GM10847 (cell line): Measurements from ENCODE around the gene BNC1.

Experiments used
- POLR2A ChIP-seq: IDR thresholded peaks from 2 replicates; pipeline ENCODE4 v1.6.1; 2011; ENCODE audit not compliant: insufficient read length; ENCODE audit errors: extremely low read depth

Gene BNC1

DNA sequence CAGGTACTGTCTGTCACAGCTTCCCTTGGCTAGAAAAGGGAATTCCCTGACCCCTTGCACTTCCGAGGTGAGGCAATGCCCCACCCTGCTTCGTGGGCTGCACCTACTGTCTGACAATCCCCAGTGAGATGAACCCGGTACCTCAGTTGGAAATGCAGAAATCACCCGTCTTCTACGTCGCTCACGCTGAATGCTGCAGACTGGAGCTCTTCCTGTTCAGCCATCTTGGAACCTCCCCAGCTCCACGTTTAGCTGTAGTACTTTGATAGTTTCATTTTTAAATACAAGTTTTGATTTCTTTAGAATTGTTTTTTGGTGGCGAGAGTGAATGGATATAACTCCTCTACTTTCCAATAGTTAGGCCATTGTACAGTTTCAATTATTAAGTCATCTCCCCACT, 59.0 kb downstream of the BNC1 start:
- no peak for TF ChIP-seq POLR2A

DNA sequence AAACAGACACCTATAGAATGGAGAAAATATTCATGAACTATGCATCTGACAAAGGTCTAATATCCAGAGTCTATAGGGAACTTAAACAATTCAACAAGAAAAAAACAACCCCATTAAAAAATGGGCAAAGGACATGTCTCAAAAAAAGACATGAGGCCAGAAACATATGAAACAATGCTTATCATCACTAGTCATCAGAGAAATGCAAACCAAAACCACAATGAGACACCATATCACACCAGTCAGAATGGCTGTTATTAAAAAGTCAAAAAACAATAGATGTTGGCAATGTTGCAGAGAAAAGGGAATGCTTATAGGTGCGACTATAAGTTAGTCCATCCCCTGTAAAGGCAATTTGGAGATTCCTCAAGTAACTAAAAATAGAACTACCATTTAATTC, 65.4 kb downstream of the BNC1 start:
- no peak for TF ChIP-seq POLR2A

DNA sequence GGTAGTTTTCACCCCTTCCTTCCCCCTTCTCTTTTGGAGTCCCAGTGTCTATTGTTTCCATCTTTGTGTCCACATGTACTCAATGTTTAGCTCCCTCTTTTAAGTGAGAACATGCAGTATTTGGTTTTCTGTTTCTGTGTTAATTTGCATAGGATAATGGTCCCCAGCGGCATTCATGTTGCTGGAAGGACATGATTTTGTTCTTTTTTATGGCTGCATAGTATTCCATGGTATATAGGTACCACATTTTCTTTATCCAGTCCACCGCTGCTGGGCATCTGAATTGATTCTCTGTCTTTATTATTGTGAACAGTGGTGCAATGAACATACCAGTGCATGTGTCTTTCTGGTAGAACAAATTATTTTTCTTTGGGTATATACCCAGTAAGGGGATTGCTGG, 69.2 kb downstream of the BNC1 start:
- no peak for TF ChIP-seq POLR2A

DNA sequence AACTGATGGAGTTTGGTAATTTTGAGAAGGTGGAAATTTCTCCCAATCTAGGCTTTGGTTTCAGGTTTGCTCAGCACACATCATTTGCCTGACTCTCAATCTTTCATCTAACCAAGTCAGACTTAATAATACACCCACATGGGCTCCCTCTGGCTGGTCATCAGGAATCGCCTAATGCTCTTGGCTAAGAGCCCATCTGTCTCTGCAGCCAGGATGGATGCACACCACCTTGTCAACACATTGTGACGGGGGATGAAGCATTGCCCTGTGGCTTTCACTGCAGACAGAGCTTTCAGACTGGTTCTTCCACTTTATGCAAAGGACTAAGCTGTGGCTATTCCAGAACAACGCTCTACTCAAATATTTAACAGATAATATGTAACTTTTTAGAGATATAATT, 73.8 kb downstream of the BNC1 start:
- TF ChIP-seq POLR2A, result no peak

DNA sequence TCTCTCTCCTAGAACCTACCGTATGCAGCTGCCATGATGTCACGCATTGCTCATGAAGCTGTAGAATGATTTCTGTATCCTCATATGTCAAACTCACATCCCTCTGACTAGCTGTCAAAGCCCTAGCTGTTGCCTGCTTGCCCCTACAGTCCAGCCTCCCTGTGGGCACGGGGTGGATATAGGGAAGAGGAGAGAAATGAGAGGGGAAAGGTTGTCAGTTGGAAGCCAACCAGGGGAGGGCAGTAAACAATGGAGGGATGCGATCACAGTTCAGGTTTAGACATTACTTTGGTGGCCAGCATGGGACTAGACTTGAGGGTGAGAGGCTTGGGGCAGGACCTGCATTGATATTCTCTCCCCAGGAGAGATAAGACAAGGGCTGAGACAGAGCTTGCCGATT, 75.1 kb downstream of the BNC1 start:
- no peak for TF ChIP-seq POLR2A

DNA sequence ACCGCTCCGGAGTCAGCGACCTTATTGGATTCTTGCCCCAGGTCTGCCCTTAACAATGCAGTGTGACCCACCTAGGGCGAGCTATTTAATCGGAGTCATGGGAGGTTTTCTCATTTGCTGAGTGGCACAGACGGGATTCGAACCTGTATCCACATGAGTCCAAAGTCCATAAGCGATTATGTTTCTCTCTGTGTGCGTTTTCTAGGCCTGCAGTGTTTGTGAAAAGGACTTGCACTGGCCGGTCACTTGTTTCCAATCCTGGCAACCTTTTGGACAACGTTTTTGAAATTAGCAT, 76.2 kb downstream of the BNC1 start:
- TF ChIP-seq POLR2A, result no peak

DNA sequence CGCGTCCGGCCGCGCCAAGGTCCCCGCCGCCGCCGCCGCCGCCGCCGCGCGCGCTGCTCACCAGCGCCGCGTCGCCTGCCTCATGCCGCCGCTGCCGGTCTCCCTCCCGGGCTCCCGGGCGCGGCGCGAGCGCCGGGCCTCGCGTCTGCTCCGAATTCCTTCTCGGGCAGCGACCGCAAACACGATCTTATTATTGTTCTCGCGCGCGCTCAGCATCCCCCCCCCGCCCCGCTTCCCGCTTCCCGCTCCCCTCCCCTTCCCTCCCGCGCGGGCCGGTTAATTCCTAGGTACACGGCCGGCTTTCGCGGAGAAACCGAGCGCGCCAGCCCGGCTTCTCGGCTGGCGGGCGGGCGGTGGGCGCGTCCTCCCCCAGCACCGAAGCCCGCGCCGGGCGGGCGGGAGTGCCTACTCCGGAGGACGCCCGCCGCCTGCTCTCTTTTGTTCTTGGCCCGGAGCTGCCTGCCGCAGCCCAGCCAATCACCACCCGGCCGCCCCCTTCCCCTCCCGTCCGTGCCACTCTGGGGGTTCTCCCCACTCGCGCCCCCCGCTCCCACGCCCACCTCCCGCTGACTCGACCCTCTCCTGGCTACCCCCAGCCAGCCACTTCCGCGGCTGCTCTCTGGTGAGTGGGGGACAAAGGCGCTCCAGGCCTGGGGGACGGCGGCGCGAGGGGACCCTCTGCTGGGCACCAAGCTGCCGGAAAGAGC, 76.7 kb downstream of the BNC1 start, which contains the start of gene HDGFL3:
Gene HDGFL3, minus strand, starts transcription at position 164 of the 707 bp plus-strand sequence. CDS start 409 bp downstream, outside the sequence.
- TF ChIP-seq POLR2A, result no peak

DNA sequence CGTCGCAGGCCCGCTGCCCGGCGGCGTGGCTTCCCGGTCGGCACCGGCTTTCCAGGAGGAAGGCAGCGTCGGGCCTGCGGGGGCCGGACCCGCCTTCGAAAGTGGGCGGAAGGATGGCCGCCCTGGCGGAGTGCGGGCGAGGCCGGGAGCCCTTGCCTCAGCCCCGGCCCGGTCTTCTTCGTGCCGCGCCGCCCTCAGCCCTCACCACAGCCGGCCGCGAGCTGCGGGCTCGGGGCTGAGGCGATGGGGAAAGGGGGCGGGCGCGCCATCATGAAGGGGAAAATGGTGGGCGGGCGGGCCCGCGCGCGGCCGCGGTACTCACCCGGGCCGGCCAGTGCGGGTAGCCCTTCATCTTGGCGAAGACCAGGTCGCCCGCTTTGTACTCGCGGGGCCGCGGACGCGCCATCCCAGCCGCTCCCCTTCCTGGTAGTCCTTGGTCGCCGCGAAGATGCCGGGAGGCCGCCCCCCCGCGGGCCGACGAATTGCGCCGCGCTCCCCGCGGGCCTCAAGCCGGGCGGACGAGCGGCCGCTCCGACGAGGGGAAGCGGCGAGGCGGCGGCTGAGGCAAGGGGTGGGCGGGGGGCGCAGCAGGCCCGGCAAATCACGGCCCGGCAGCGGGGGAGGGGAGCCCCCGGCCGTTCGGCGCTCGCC, 77.3 kb downstream of the BNC1 start:
- no peak for TF ChIP-seq POLR2A

DNA sequence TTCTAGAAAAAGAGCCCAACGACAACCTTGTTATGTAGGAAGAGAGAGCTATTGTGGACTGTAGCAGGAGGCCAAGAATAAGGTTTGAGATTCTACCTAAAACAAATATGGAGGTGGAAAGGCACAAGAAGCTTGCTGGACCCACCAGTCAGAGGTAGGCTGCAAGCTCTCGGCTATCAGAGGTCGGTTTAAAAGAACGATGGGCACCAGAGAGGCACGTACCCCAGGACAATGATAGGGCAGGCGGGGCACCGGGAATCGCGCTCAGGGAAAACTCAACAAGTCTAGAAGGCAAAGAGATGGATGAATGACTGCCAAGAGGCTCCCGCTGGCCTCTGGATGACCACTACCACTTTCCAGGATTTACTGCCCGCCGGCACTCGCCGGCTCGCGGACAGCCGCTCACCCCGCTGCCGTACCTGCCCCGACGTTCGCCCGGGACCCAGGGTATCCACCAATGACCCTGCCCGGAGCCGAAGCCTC, 77.9 kb downstream of the BNC1 start:
- no peak for TF ChIP-seq POLR2A
